ENCODE data around the gene USP36. TPM values are rescaled to one million over a fixed set of nuclear protein-coding genes. Genes with fewer than 3 reads are reported as not detected.

The USP36 gene
- total and polyA plus RNA-seq, 9 of the 15 experiments (the other 6 are each of a cell fraction or from before 2014, with no cell fraction given) = 6.4 to 72.8 (median 22.5) TPM

DNA sequence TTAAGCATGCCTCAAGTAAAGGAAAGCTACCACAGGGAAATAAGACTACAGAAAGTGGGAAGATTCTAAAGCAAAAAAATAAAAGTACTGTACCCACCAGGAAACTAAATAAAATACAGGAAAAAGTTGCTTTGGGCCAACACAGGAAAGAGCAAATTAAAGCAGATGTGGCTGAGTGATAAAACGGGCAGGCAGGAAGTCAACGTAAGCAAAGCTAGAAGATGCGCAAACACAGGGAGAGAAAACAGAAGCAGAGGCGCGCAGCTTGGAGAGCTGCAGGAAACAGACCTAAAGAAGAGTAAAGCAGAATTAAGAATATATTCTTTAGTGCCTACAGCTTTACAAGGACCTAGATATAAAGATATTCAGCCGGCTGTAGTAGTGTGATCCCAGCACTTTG is 21.7 kb downstream of the USP36 start (continued):
- TF ChIP-seq ZNF436 (CRISPR knock-in tag; IDR thresholded peaks at IDR 0.05) = no peak
- peak; percentile 86; the same call in 1 of the 2 replicates for TF ChIP-seq ZNF584 (CRISPR knock-in tag; IDR thresholded peaks at IDR 0.05; ENCODE audit: low read depth)
- TF ChIP-seq HNRNPLL (IDR thresholded peaks at IDR 0.05; ENCODE audit: low read depth, low read length, poor library complexity, severe bottlenecking) = peak; percentile 60
- TF ChIP-seq MAFK (IDR thresholded peaks at IDR 0.05; ENCODE audit: low read length) = no peak
- TF ChIP-seq NR2C2 (CRISPR knock-in tag; IDR thresholded peaks at IDR 0.05) = no peak
- peak; percentile 33; the same call in 1 of the 2 replicates for TF ChIP-seq NR2C2 (tag; IDR thresholded peaks at IDR 0.05)
- no peak for TF ChIP-seq ZFP30 (CRISPR knock-in tag; IDR thresholded peaks at IDR 0.05; ENCODE audit: borderline replicate concordance)
- TF ChIP-seq POLR3G (IDR thresholded peaks at IDR 0.05; ENCODE audit: extremely low read depth, insufficient read length, insufficient replicate concordance) = no peak
- TF ChIP-seq, protein P1, sequence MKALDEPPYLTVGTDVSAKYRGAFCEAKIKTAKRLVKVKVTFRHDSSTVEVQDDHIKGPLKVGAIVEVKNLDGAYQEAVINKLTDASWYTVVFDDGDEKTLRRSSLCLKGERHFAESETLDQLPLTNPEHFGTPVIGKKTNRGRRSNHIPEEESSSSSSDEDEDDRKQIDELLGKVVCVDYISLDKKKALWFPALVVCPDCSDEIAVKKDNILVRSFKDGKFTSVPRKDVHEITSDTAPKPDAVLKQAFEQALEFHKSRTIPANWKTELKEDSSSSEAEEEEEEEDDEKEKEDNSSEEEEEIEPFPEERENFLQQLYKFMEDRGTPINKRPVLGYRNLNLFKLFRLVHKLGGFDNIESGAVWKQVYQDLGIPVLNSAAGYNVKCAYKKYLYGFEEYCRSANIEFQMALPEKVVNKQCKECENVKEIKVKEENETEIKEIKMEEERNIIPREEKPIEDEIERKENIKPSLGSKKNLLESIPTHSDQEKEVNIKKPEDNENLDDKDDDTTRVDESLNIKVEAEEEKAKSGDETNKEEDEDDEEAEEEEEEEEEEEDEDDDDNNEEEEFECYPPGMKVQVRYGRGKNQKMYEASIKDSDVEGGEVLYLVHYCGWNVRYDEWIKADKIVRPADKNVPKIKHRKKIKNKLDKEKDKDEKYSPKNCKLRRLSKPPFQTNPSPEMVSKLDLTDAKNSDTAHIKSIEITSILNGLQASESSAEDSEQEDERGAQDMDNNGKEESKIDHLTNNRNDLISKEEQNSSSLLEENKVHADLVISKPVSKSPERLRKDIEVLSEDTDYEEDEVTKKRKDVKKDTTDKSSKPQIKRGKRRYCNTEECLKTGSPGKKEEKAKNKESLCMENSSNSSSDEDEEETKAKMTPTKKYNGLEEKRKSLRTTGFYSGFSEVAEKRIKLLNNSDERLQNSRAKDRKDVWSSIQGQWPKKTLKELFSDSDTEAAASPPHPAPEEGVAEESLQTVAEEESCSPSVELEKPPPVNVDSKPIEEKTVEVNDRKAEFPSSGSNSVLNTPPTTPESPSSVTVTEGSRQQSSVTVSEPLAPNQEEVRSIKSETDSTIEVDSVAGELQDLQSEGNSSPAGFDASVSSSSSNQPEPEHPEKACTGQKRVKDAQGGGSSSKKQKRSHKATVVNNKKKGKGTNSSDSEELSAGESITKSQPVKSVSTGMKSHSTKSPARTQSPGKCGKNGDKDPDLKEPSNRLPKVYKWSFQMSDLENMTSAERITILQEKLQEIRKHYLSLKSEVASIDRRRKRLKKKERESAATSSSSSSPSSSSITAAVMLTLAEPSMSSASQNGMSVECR (CRISPR knock-in tag; IDR thresholded peaks at IDR 0.05) = no peak
- peak; percentile 60; the same call in 1 of the 2 replicates for TF ChIP-seq SMARCA4 (IDR thresholded peaks at IDR 0.05)
- TF ChIP-seq ZEB2 (IDR thresholded peaks at IDR 0.05) = no peak
- no peak for TF ChIP-seq SRSF1 (IDR thresholded peaks at IDR 0.05; ENCODE audit: low read depth, low read length)
- TF ChIP-seq, protein P2, sequence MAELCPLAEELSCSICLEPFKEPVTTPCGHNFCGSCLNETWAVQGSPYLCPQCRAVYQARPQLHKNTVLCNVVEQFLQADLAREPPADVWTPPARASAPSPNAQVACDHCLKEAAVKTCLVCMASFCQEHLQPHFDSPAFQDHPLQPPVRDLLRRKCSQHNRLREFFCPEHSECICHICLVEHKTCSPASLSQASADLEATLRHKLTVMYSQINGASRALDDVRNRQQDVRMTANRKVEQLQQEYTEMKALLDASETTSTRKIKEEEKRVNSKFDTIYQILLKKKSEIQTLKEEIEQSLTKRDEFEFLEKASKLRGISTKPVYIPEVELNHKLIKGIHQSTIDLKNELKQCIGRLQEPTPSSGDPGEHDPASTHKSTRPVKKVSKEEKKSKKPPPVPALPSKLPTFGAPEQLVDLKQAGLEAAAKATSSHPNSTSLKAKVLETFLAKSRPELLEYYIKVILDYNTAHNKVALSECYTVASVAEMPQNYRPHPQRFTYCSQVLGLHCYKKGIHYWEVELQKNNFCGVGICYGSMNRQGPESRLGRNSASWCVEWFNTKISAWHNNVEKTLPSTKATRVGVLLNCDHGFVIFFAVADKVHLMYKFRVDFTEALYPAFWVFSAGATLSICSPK (IDR thresholded peaks at IDR 0.05; ENCODE audit: borderline replicate concordance) = no peak
- TF ChIP-seq HNRNPUL1 (IDR thresholded peaks at IDR 0.05; ENCODE audit: low read length) = no peak
- TF ChIP-seq XRCC5 (IDR thresholded peaks at IDR 0.05; ENCODE audit: low read depth, low read length) = no peak
- TF ChIP-seq RBM34 (IDR thresholded peaks at IDR 0.05; ENCODE audit: borderline replicate concordance, insufficient read depth, low read length) = no peak
- TF ChIP-seq ZBTB7A (IDR thresholded peaks at IDR 0.05; ENCODE audit: borderline replicate concordance, control insufficient read depth, low read depth, low read length) = no peak
- TF ChIP-seq ZNF766 (CRISPR knock-in tag; conservative IDR thresholded peaks at IDR 0.05) = peak; percentile 49; the same call in 1 of the 2 replicates
- TF ChIP-seq PHF21A (IDR thresholded peaks at IDR 0.05; ENCODE audit: borderline replicate concordance, low read depth) = no peak
- peak; percentile 45; the same call in 1 of the 2 replicates for TF ChIP-seq LEF1 (IDR thresholded peaks at IDR 0.05)
- TF ChIP-seq, protein P3, sequence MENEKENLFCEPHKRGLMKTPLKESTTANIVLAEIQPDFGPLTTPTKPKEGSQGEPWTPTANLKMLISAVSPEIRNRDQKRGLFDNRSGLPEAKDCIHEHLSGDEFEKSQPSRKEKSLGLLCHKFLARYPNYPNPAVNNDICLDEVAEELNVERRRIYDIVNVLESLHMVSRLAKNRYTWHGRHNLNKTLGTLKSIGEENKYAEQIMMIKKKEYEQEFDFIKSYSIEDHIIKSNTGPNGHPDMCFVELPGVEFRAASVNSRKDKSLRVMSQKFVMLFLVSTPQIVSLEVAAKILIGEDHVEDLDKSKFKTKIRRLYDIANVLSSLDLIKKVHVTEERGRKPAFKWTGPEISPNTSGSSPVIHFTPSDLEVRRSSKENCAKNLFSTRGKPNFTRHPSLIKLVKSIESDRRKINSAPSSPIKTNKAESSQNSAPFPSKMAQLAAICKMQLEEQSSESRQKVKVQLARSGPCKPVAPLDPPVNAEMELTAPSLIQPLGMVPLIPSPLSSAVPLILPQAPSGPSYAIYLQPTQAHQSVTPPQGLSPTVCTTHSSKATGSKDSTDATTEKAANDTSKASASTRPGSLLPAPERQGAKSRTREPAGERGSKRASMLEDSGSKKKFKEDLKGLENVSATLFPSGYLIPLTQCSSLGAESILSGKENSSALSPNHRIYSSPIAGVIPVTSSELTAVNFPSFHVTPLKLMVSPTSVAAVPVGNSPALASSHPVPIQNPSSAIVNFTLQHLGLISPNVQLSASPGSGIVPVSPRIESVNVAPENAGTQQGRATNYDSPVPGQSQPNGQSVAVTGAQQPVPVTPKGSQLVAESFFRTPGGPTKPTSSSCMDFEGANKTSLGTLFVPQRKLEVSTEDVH (IDR thresholded peaks at IDR 0.05; ENCODE audit: low read depth, partially characterized antibody) = no peak
- 0 out of 2 replicates have a peak, but pooled peaks have one; percentile 32 for TF ChIP-seq DPF2 (IDR thresholded peaks at IDR 0.05)

All from K562 (cell line).